Measurements from ENCODE around the gene RPL13A.
"Not testable (repeated sequence)": the region's sequence is repeated elsewhere in the genome, so short reads cannot be mapped to it uniquely, and the experiment has no call there.

The RPL13A gene

DNA sequence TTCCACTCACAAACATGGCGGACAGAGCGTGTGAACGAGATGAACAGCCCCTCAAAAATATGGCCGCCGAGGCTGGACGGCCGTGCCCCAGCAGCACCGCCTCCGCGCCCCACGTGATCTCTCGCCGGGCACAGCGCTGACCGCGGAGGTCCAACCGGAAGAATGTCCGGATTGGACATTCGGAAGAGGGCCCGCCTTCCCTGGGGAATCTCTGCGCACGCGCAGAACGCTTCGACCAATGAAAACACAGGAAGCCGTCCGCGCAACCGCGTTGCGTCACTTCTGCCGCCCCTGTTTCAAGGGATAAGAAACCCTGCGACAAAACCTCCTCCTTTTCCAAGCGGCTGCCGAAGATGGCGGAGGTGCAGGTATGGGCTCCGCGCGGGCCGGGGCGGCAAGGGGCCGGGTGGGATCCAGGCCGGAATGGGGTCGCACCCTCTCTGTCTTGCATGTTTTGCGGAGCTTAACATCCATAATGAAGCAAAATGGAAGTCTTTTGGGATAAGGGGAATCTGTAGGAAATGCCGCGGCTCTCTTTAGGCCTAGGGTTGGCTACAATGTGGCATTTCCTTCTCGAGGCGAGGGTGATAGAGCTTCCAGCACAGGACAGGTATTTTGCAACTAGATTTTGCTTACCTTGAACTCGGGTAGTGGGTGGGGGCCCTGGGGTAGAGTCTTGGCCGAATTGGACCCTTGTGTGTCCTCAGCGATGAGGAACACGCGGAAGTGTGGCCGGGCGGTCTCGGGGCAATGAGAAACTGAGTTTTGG, at the start of gene RPL13A:
RPL13A (plus strand) TSS at position 332 of the 769 bp plus-strand sequence; CDS start at position 354, 22 bp downstream.
- peak; percentile 98 for DNase-seq (ENCODE audit: low spot score)

DNA sequence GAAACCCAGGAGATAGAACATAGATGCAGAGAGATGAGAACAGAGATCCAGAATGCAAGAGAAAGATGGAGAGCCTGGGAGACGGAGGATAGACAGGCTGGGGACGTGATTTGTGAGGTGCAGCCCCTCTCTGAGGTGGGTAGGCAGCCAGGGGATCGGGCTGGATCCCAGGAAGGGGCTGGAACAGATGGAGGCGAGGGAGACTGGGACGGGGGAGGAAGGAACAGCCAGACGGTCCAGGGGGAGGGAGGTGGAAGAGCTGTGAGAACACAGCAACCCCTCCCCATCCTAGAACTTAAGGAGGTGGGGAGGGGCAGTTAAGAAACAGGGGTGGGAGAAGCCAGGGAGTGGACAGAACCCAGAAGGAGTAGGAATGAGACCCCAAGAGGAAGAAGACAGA, 49.1 kb upstream of the RPL13A start:
- DNase-seq (ENCODE audit: low spot score), result no peak

DNA sequence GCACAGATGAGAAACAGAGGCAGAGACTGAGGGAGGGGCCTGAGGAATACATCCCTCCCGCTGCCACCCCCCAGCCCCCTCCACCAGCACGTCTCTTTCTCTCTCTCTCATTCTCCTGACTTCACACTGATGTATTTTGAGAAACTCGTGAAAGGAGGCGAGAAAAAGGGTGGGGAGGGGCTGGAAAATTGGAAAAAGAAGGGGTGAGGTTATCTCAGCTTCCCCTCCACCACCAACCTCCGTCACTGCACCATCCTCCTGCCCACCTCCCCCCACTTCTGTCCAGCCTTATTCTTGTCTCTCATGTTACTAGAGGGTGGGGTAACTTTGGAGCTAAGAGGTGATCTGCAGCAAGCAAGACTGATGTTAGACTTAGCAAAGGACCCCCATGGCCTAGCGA, 47.6 kb upstream of the RPL13A start:
- DNase-seq (ENCODE audit: low spot score), result no peak

DNA sequence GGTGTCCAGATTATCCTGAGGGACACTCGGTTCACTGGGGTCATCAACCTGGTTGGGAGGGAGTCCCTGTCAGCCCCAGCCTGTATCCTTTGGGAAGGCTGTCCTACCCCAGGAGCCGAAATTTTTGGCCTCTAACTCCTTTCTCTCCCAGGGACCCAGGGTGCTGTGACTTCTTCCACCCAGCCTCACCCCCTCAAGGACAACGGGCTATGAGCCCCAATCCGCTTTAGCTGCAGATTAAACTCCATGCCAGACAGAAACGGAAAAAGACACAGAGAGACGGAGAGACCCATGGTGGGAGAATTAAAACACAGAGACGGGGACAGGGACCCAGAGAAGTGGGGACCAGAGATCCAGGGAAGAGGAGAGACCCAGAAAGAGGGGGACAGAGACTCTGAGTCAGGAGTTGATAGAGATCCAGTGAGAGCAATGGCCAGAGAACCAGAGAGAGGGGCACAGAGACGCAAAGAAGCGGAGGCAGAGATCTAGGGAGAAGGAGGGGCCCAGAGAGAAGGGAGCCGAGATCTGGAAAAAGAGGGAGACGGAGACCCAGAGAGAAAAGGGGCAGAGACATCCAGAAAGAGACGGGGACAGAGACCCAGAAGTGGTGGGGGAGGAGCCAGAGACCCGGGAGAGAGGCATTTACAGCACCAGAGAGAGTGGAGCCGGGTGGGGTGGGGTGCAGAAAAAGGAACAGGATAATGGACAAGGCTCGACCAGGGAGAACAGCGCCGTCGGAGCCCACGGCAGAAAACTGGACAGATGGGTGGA, 46.8 kb upstream of the RPL13A start:
- DNase-seq (ENCODE audit: low spot score), result no peak

DNA sequence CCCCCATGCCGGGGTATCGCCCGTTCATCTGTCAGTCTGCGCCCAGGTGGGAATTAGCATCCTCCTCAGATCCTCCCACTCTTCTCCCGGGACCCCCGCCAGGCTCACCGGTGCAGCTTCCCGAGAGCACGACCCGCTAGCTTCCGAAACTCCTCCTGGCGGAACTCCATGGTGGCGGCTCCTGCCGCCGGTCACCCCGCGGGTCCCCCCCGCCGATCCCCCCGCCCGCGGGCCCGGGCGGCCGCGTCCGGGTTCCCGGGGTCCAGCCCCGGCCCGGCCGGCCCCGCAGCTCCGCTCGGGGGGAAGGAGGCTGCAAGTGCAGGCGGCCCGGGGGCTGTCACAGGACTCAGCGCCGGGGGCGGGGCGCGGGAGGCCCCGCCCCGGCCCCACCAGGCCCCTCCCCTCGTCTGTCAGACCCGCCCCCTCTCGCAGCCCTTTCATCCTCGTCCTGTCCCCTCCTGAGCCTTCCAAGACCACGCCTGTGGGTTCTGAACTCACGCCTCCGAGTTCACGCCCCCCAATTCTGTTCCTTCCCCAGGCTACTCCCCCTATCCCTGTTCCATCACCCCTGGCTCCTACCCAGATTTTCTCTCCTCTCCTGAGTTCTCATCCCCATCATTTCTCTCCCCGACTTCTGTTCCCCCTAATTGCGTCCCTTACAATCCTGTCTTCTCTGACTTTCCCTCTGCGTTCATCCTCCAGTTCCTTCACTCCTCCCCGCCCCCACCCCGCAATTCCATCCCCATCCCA, 46.0 kb upstream of the RPL13A start, which contains the start of gene SLC17A7:
SLC17A7 (minus strand) TSS at position 318 of the 750 bp plus-strand sequence; CDS start at position 170, 148 bp downstream.
- no peak for DNase-seq (ENCODE audit: low spot score)

DNA sequence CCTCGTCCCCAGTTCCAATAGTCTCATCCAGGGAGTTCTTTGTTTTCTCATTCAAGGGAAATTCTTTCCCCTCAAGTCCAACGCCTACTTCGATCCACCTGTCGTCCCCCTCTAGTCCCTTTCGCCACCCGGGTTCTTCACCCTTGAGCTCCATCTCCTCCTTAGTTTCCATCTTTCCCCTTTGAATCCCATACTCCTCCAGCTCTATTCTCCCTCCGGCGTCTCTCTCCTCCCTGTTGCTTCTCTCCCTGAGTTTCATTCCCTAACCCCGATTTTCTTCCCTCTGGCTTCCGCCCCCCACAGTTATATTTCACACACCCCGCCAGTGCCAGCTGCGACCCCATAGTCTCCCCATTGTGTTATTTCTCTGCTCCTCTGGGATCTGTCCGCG, 45.5 kb upstream of the RPL13A start:
- DNase-seq (ENCODE audit: low spot score), result no peak

DNA sequence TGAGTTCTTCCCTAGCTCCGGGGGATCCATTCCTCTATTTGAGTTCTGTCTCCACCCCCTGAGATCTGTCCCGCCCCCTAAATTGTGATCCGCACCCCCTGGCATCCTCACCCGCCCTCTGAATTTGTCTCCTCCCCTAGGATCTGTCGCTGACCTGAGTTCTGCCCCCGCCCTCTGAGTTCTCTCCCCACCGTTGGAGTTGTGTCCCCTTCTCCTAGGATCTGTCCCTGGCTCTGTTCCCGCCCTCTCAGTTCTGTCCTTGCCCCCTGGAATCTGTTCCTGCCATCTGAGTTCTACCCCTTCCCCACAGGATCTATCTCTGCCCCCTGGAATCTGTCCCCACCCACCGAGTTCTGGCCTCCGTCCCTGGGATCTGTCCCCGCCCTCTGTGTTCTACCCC, 45.1 kb upstream of the RPL13A start:
- DNase-seq (ENCODE audit: low spot score), result no peak

DNA sequence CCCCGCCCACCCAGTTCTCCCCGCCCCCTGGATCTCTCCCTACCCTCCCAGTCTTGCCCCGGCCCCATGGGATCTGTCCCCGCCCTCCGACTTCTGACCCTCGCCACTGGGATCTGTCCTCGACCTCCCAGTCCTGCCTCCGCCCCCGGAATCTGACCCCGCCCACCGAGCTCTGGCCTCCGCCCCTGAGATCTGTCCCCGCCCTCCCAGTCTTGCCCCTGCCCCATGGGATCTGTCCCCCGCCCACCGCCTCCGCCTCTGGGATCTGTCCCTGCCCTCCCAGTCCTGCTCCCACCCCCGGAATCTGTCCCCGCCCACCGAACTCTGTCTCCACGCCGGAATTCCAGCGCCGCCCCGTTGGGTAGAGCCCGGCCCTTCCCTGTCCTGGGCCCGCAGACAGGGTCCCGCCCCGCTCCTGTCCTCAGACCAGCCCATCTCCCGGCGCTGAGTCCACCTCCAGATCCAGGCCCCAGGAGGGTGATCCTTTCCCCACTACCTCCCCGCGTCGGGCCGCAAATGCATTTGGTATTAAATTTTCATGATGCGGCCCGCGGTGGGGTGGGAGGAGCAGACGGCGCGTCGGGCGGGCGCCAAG, 44.5 kb upstream of the RPL13A start:
- peak; percentile 94 for DNase-seq (ENCODE audit: low spot score)

DNA sequence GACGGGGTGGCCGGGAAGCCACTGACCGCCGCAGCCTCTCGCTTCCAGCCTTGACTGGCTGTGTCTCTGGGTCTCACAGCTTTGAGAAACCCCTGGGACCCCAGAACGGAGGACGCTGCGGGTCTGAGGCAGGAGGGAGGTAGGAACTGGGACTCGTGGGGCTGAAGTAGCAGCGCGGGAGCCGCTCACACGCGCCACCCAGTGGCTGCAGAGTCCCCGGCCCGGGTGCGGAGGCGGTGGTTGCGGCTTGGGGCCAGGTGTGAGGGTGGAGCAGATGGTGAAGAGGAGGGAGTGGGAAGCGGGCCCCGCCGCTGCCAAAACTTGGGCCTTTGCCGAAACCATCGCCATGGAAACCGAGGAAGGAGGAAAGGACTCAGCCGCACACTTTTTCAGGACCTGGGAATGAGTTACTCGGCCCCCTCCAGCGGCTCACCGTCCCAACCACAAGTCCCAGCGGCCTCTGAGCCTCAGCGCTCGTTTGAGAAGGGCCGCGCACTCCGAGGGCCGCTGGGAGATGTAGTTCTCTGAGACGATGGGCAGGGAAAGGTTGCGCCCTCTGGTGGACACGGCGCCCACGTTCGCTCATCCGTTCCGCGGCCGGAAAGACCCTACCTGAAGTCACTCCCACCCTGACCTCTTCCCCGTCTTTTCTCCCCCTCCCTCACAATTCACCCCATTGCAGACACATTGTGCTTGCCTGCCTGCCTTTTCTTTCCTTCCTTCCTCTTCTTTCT, 43.9 kb upstream of the RPL13A start:
- DNase-seq (ENCODE audit: low spot score), result peak; percentile 96

DNA sequence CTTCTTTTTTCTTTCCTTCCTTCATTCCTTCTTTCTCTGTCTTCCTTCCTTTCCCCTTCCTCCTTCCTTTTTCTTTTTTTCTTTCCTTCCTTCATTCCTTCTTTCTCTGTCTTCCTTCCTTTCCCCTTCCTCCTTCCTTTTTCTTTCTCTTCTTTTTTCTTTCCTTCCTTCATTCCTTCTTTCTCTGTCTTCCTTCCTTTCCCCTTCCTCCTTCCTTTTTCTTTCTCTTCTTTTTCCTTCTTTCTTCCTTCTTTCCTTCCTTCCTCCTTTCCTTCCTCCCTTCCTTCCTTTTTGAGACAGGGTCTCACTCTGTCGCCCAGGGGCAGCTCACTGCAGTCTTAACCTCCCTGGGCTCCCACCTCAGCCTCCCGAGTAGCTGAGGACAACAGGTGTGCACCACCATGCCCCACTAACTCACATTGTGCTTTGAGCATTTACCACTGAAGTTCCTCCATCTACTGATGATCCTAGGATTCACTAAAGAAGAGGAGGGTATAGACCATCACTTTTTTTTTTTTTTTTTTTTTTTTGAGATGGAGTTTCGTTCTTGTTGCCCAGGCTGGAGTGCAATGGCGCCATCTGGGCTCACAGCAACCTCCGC, 43.2 kb upstream of the RPL13A start:
- not testable (repeated sequence) for DNase-seq (ENCODE audit: low spot score)

DNA sequence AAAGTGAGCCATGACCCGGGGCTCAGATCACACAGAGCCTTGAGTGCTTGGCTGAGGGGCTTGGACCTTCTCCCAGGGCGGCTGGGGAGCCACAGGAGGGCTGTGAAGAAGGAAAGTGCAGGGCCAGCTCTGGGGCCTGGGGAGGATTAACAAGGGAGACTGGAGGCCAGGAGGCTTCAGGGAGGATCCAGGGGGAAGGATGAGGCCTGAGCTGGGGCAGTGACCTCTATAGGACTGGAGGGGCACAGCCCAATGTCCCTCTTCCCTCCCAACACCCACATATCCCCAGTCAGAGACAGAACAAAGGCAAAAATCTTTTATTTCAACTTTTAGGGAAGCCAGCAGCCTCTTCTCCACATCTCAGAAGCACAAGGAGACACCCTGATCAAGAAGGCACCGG, 41.4 kb upstream of the RPL13A start:
- DNase-seq (ENCODE audit: low spot score), result no peak

DNA sequence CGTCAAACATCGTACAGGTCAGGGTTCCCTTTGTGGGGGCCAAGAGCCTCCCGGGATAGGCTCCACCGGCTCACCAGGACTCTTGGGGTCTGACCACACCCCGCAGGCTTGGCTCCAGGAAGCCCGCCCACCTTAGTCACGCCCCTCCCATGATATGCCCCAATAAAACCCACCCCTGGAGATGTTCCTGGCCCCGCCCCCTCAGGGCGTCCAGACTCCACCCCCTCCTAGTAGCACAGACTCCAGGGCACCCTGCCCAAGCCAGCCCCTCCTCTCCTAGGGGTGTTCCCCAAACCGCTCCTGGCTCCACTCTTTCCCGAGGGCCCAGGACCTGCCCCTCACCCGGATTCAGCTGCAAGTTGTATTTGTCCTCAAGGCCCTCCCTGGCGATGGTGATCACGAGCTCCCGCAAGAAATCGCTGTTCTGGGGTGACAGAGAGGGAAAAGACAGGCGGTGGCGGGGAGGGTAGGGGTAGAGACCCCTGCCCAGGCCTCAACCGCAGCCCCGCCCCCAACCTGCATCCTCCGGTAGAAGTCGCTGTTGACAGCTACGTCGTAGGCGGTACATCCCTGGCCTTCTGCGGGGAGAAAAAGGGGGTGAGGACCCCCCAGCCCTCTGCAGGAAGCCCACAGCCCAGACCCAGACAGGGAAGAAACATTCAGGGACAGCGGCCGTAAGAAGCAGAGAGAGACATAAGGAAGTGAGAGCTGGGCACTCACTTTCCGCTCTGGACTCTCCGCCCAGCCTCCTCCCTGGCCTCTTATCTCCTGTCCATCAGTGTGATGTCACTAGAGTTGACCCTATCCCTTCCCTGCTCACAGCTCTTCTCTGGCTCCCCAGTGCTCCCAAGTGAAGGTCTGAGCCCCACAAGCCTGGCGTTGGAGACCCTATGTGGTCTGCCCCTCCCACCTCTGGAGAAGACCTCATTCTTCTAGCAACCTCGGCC, 39.6 kb upstream of the RPL13A start:
- no peak for DNase-seq (ENCODE audit: low spot score)

DNA sequence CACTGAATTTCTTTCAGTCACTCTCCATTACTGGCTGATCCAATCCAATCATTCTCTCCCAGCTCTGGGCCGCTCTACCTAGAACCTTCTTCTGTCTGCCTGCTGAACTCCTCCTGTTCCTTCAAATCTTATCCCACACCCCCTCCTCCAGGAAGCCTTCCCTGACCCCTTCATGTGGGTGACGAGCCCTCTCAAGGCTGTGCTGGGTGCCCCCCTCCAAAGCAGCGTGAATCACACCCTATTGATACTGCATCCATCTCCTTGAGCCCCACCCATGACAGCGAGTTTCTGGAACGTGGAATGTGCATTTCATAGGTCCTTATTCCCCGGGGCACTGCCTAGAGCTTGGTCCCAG, 39.0 kb upstream of the RPL13A start:
- DNase-seq (ENCODE audit: low spot score), result no peak

DNA sequence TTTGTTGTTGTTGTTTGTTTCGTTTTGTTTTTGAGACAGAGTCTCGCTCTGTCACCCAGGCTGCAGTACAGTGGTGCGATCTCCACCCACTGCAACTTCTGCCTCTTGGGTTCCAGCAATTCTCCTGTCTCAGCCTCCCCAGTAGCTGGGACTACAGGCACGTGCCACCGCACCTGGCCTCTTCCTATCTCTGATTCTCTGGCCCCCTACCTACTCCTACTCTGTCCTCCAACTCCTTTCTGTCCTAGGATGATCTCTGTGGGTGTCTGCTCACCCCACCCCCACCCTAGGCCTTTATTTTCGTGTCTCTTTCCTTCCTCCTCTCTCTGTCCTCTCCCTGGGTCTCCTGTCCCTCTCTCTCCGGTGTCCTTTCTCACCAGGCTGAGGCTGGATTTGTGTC, 37.0 kb upstream of the RPL13A start:
- DNase-seq (ENCODE audit: low spot score), result no peak

DNA sequence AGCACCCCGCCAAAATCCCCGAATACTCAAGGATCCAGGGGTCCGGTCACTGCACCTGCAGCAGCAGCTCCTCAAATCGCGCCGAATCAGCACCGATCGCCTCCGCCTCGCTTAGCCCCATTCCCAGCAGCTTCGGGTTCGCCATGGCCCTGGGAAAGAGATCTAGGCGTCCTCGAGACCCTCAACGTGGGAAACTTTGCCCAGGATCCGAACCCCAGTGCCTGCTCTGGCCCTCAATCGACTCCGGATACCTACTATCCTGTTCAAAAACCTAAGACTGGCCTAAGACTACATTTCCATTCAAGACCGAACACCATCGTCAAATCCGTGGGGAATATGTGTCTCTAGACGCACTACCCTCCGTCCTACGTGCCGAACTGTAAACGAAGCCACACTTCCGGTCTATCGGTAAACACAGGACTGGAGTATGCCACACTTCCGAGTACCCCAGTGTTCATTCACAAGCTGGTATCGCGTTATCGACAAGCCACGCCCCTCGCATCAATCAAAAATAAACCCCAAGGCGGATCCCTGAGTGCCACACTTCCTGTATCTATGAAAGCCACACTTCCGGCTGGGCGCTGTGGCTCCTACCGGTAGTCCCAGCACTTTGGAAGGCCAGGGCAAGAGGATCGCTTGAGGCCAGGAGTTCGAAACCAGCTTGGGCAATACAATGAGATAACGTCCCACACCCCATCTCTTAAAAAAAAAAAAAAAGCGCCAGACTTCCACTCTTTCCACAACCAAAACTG, 35.8 kb upstream of the RPL13A start, which contains the start of gene PIH1D1:
PIH1D1 (minus strand) TSS at position 385 of the 752 bp plus-strand sequence; CDS start at position 145, 240 bp downstream.
- peak; percentile 96 for DNase-seq (ENCODE audit: low spot score)

DNA sequence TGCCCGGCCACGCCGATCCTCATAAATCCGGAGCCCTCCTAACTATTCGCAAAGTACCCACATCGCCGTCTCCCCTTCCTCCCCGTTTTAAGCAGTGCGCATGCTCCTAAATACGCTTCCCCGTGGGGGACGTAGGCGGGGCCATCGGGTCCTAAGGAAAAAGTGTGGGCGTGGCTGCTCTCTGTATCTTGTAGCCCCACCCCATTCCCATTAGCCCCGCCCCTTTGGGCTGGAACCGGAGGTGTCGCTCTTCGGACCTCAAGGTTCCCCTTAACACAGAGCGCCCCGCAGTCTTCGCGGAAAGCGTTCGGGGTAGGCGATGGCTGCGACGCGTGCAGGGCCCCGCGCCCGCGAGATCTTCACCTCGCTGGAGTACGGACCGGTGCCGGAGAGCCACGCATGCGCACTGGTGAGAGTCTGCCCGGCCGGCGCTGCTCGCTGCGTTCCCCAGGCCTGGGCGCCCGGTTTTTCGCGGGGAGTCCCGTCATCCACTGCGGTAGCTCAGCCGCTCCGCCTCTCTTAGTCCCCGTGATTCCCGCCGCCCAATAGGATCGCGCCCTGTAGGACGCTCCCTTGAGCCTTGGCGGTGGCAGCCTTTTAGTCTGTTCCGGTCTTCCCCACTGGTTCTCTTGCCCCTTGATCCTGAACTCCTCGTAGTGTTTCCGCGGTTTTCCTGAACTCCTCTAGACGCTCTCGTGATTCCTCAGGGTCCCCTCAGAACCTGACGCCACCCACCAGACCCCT, 34.2 kb upstream of the RPL13A start, which contains the start of gene ALDH16A1:
ALDH16A1 (plus strand) TSS at position 213 of the 744 bp plus-strand sequence; CDS start at position 320, 107 bp downstream.
- DNase-seq (ENCODE audit: low spot score), result peak; percentile 99

DNA sequence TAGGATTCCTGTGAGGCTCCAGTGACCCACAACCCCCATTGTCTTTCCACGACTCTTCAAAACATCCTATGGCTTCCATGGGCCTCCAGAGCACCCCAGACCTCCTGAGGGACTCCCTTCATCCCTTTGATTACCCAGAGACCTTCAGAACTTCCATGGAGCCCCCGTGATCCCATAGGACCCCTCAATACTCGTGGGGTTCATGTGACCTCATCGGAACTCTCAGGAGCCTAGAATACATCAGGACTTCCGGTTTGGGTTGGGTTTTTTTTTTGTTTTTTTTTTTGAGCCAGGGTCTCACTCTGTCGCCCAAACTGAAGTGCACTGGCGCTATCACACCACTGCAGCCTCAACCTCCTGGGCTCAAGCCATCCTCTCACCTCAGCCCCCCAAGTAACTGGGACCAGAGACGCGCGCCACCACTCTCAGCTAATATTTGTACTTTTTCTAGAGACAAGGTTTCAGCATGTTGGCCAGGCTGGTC, 33.6 kb upstream of the RPL13A start:
- DNase-seq (ENCODE audit: low spot score), result no peak

DNA sequence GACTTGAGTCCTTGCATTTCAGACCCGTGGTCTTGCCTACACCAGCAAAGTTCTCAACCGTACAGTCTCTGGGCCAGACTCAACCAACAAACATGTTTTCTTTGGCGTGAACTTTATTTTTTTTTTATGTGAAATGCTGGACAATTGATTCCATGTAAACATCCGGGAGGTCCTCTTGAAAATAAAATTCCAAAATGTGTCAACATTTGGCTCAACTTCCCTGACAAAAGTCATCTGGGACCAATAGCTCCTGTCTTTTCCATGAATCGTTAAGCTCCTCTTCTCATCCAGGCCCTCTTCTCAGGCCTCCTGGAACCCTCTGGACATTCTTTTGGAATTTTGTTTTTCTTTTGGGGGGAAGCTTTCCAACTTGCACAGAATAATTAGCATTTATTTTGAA, 31.6 kb upstream of the RPL13A start:
- DNase-seq (ENCODE audit: low spot score), result no peak
